ENCODE results near the gene METTL21A. TPM values are rescaled to one million over a fixed set of nuclear protein-coding genes. Genes with fewer than 3 reads are reported as not detected.

The METTL21A gene
- total and polyA plus RNA-seq, 2 experiments from 2014 or later = 86.0 to 118 TPM

DNA sequence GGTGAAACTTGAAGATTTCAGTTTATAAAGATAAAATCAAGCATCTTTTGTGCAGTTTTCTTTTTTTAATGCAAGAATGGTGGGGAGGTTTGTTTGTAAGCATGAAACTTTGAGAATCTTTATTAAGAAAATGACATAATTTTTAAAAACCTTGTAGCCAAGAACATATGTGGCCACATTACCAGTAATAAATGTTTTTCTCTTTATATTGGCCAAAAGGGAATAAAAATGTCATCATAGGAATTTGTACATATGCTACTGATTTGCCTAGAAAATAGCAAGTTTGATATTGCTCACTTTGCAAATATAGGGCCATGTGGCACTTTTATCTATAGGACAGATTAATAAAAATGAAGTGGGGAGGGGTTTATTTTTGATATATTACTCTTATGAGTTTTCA lies 25.6 kb downstream of the METTL21A start:
- Histone ChIP-seq H2AFZ (no peak overlapping the region), H3K36me3 (ENCODE audit: insufficient read depth) (peaks cover 7% of the 10 kb centered on the region), H3K79me2 (replicated peaks; ENCODE audit: insufficient read depth) (no peaks in the 10 kb centered on the region), H3F3A (replicated peaks; ENCODE audit: low read depth) (peaks cover 6% of the 10 kb centered on the region; the same call in 1 of the 2 replicates), H3K4me2 (no peak overlapping the region), H3K27ac (ENCODE audit: low read depth) (no peak overlapping the region), H4K20me1 (replicated peaks; ENCODE audit: insufficient read depth) (peaks cover 13% of the 10 kb centered on the region), H3K4me1 (ENCODE audit: insufficient read depth) (no peaks in the 10 kb centered on the region), H3K4me3 (no peak overlapping the region), H3K27me3 (ENCODE audit: insufficient read depth) (no peaks in the 10 kb centered on the region), H3K9me2 (ENCODE audit: insufficient read depth) (no peaks in the 10 kb centered on the region)
- H3K4me3 Mint-ChIP-seq = no peak overlapping the region
- H3K27ac Mint-ChIP-seq = no peak overlapping the region
- H3K4me1 Mint-ChIP-seq = no peaks in the 10 kb centered on the region
- DNase-seq (ENCODE audit: low spot score) (no peak), ATAC-seq (no peak)
- peaks cover 2% of the 10 kb centered on the region for H3K27me3 Mint-ChIP-seq (ENCODE audit: insufficient read depth, low read depth, poor library complexity)
- no peaks in the 10 kb centered on the region for H3K9me3 Mint-ChIP-seq
- TF ChIP-seq JUNB (IDR thresholded peaks at IDR 0.05; ENCODE audit: unreplicated experiment) = no peak
- TF ChIP-seq EZH2 (IDR thresholded peaks at IDR 0.05; ENCODE audit: low read depth, unreplicated experiment) = no peak
- no peak for TF ChIP-seq EZH2phosphoT487 (IDR thresholded peaks at IDR 0.05; ENCODE audit: unreplicated experiment)
- TF ChIP-seq, protein P1, sequence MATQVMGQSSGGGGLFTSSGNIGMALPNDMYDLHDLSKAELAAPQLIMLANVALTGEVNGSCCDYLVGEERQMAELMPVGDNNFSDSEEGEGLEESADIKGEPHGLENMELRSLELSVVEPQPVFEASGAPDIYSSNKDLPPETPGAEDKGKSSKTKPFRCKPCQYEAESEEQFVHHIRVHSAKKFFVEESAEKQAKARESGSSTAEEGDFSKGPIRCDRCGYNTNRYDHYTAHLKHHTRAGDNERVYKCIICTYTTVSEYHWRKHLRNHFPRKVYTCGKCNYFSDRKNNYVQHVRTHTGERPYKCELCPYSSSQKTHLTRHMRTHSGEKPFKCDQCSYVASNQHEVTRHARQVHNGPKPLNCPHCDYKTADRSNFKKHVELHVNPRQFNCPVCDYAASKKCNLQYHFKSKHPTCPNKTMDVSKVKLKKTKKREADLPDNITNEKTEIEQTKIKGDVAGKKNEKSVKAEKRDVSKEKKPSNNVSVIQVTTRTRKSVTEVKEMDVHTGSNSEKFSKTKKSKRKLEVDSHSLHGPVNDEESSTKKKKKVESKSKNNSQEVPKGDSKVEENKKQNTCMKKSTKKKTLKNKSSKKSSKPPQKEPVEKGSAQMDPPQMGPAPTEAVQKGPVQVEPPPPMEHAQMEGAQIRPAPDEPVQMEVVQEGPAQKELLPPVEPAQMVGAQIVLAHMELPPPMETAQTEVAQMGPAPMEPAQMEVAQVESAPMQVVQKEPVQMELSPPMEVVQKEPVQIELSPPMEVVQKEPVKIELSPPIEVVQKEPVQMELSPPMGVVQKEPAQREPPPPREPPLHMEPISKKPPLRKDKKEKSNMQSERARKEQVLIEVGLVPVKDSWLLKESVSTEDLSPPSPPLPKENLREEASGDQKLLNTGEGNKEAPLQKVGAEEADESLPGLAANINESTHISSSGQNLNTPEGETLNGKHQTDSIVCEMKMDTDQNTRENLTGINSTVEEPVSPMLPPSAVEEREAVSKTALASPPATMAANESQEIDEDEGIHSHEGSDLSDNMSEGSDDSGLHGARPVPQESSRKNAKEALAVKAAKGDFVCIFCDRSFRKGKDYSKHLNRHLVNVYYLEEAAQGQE (IDR thresholded peaks at IDR 0.05; ENCODE audit: unreplicated experiment) = no peak
- no peak for TF ChIP-seq CREB1 (CRISPR knock-in tag; IDR thresholded peaks at IDR 0.05; ENCODE audit: low read depth)
- H3K36me3 Mint-ChIP-seq (ENCODE audit: low read depth) = peaks cover 18% of the 10 kb centered on the region; the same call in 2 of the 3 replicates

DNA sequence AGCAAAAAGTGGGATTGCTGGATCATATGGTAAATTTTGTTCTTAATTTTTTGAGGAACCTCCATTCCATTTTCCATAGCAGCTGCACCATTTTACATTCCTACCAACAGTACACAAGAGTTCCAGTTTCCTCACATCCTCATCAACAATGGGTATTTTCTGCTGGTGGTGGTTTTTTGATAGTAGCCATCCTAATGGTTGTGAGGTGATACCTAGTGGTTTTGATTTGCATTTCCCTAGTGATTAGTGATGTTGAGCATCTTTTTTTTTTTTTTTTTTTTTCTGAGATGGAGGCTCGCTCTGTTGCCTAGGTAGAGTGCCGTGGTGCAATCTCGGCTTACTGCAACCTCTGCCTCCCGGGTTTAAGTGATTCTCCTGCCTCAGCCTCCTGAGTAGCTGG lies 30.5 kb downstream of the METTL21A start:
- Histone ChIP-seq H3K27ac (ENCODE audit: low read depth) (no peak overlapping the region), H3F3A (replicated peaks; ENCODE audit: low read depth) (no peaks in the 10 kb centered on the region; the same call in 1 of the 2 replicates), H3K4me2 (no peak overlapping the region), H4K20me1 (replicated peaks; ENCODE audit: insufficient read depth) (peaks cover 6% of the 10 kb centered on the region; the same call in 1 of the 2 replicates), H2AFZ (no peak overlapping the region), H3K4me3 (no peak overlapping the region), H3K27me3 (ENCODE audit: insufficient read depth) (no peaks in the 10 kb centered on the region), H3K9me2 (ENCODE audit: insufficient read depth) (no peaks in the 10 kb centered on the region), H3K4me1 (ENCODE audit: insufficient read depth) (no peaks in the 10 kb centered on the region), H3K79me2 (replicated peaks; ENCODE audit: insufficient read depth) (peaks cover 19% of the 10 kb centered on the region; the same call in 1 of the 2 replicates), H3K36me3 (ENCODE audit: insufficient read depth) (peaks cover 19% of the 10 kb centered on the region)
- TF ChIP-seq EZH2phosphoT487 (IDR thresholded peaks at IDR 0.05; ENCODE audit: unreplicated experiment) (no peak), CREB1 (CRISPR knock-in tag; IDR thresholded peaks at IDR 0.05; ENCODE audit: low read depth) (no peak), ZNF331 (CRISPR knock-in tag; IDR thresholded peaks at IDR 0.05; ENCODE audit: low read depth) (no peak)
- TF ChIP-seq, protein P2, sequence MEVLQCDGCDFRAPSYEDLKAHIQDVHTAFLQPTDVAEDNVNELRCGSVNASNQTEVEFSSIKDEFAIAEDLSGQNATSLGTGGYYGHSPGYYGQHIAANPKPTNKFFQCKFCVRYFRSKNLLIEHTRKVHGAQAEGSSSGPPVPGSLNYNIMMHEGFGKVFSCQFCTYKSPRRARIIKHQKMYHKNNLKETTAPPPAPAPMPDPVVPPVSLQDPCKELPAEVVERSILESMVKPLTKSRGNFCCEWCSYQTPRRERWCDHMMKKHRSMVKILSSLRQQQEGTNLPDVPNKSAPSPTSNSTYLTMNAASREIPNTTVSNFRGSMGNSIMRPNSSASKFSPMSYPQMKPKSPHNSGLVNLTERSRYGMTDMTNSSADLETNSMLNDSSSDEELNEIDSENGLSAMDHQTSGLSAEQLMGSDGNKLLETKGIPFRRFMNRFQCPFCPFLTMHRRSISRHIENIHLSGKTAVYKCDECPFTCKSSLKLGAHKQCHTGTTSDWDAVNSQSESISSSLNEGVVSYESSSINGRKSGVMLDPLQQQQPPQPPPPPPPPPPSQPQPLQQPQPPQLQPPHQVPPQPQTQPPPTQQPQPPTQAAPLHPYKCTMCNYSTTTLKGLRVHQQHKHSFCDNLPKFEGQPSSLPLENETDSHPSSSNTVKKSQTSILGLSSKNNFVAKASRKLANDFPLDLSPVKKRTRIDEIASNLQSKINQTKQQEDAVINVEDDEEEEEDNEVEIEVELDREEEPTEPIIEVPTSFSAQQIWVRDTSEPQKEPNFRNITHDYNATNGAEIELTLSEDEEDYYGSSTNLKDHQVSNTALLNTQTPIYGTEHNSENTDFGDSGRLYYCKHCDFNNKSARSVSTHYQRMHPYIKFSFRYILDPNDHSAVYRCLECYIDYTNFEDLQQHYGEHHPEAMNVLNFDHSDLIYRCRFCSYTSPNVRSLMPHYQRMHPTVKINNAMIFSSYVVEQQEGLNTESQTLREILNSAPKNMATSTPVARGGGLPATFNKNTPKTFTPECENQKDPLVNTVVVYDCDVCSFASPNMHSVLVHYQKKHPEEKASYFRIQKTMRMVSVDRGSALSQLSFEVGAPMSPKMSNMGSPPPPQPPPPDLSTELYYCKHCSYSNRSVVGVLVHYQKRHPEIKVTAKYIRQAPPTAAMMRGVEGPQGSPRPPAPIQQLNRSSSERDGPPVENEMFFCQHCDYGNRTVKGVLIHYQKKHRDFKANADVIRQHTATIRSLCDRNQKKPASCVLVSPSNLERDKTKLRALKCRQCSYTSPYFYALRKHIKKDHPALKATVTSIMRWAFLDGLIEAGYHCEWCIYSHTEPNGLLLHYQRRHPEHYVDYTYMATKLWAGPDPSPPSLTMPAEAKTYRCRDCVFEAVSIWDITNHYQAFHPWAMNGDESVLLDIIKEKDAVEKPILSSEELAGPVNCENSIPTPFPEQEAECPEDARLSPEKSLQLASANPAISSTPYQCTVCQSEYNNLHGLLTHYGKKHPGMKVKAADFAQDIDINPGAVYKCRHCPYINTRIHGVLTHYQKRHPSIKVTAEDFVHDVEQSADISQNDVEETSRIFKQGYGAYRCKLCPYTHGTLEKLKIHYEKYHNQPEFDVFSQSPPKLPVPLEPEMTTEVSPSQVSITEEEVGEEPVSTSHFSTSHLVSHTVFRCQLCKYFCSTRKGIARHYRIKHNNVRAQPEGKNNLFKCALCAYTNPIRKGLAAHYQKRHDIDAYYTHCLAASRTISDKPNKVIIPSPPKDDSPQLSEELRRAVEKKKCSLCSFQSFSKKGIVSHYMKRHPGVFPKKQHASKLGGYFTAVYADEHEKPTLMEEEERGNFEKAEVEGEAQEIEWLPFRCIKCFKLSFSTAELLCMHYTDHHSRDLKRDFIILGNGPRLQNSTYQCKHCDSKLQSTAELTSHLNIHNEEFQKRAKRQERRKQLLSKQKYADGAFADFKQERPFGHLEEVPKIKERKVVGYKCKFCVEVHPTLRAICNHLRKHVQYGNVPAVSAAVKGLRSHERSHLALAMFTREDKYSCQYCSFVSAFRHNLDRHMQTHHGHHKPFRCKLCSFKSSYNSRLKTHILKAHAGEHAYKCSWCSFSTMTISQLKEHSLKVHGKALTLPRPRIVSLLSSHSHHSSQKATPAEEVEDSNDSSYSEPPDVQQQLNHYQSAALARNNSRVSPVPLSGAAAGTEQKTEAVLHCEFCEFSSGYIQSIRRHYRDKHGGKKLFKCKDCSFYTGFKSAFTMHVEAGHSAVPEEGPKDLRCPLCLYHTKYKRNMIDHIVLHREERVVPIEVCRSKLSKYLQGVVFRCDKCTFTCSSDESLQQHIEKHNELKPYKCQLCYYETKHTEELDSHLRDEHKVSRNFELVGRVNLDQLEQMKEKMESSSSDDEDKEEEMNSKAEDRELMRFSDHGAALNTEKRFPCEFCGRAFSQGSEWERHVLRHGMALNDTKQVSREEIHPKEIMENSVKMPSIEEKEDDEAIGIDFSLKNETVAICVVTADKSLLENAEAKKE (CRISPR knock-in tag; IDR thresholded peaks at IDR 0.05) = no peak
- ATAC-seq (no peak), DNase-seq (ENCODE audit: low spot score) (no peak)
- Mint-ChIP-seq H3K9me3 (no peaks in the 10 kb centered on the region), H3K4me3 (no peak overlapping the region), H3K36me3 (ENCODE audit: low read depth) (peaks cover 60% of the 10 kb centered on the region), H3K27me3 (ENCODE audit: insufficient read depth, low read depth, poor library complexity) (peaks cover 2% of the 10 kb centered on the region), H3K27ac (no peak overlapping the region), H3K4me1 (no peaks in the 10 kb centered on the region)
